GM19043 (cell line): ENCODE results near the gene PACSIN1.

Source experiments
- ATAC-seq: cut with Tn5 transposase; IDR thresholded peaks from one replicate; pipeline ENCODE4 v1.9.1; 2021; ENCODE audit warnings: low read depth; ENCODE audit not compliant: unreplicated experiment

PACSIN1 gene, protein sequence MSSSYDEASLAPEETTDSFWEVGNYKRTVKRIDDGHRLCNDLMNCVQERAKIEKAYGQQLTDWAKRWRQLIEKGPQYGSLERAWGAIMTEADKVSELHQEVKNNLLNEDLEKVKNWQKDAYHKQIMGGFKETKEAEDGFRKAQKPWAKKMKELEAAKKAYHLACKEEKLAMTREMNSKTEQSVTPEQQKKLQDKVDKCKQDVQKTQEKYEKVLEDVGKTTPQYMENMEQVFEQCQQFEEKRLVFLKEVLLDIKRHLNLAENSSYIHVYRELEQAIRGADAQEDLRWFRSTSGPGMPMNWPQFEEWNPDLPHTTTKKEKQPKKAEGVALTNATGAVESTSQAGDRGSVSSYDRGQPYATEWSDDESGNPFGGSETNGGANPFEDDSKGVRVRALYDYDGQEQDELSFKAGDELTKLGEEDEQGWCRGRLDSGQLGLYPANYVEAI

DNA sequence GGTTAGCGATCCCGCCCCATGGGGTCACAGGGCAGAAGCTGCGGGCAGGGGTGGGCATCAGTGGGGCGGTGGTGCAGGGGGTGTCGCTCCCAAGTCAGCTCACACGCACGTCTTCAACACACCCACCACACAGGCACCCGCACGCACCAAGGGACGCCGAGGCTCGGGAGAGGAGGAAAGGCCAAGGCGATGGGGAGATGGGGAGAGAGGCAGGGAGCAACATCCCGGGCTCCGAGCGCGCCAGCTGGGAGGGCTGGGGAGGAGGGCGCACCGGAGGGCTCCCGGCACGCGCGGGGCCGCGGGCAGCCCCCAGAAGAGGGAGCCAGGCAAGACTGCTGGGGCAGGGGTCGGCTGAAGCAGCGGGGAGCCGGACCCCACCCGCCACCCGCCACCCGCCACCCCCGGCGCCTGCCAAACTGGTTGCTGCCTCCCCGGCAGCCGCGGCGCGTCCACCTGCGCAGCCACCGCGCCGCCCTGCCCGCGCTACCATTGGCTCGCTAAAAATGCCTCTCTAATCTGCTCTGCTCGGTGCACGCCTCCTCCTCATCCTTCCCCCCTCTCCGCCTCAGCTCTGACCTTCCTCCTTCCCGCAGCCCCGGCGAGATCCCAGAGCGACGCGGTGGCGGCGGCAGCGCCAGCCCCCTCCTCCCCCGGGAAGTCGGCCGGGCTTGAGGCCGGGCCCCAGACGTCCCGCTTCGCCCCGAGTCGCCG is at the start of gene PACSIN1:
Gene PACSIN1, plus strand, starts transcription at position 546 of the 711 bp plus-strand sequence. CDS start 60,230 bp downstream, outside the sequence.
- no peak for ATAC-seq

DNA sequence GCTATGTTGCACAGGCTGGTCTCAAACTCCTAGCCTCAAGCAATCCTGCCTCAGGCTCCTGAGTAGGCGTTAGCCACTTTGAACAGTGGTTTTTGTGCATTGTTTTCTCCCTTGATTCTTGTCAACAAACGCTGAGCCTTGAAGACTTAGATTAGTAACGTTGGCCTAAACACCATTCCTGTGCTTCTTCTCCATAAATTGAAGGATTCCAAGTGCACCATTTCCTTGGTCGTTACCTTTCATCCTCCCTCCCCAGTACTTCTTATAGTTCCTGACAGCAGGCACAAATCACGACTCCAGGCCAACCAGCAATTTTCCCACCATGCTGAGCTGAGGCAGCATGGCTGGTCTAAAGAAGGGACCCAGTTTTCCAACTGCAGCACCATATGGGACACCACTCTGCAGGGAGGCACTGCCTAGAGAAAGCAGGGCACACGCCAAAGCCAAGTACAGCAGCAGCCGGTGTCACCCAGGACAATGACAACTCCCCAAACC is 49.0 kb upstream of the PACSIN1 start:
- no peak for ATAC-seq

DNA sequence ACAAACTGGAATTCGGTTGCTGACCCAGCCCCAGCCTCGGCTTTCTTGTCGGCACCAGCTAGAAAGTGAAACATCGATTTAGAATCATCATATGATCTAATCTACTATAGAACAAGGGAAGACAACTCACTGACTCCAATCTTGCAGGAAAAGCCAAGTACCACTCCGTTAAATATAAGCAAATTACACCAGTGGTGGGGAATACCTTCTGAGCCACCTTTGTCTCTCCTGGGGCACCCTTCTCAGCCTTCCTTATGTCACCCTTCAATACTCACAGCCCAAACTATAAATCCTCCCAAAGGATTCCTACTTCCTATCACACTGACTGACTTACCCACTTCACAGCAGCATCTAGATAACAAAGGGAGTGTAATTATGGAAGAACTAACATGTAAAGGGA is 47.5 kb upstream of the PACSIN1 start:
- ATAC-seq: no peak

DNA sequence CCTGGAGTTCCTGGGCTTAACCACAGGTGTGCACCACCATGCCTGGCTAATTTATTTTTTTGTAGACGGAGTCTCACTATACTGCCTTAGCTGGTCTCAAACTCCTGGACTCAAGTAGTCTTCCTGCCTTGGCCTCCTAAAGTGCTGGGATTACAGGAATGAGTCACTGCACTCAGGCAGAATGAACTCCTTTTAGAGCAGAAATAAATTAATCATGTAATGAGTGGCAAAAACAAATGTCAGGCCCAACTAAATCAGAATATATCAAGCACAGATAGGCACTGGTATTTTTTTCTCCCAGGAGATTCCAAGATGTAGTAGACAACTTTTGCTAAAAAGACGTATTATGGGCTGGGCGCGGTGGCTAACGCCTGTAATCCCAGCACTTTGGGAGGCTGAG is 42.6 kb upstream of the PACSIN1 start:
- ATAC-seq: no peak

DNA sequence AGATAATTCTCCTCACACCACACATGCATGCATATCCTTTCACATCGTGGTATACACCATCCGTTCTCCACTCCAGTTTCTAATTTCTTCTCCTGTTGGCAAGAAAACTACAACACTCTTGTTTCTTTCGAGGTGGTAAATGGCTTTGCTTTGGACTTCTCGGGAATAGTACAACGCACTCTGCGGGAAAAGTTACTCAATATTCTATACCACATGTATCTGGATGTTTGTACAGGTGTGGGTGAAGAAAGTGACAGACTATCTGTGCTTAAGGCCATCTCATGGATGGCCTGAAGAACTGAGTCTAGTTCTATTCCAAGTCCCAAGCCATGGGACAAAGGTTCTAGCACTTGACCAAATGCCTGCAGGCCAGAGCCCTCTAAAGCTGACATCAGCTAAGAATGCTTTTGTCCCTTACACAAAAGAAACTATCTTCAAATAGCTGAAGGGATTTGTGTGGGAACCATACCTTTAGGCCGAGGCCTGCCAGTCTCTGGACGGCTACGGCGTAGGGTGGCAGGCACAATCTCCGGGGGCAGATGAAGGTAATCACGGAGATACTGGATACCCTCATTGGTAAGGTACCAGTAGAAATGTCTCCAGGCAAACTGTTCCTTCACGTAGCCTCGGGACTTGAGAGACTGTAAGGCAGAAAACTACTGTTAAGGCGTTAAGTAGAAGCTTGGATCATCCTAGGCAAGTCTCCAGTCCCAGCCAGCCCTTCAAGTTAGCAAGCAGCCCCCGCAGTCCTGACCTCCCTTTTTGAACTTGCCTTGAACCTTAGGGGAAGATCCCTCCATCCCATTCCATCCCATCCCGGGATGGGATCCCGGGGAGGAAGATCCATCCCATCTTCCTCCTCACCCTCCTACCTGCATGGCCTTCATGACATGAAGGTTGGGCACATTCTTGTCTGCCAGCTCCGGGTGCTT is 41.4 kb upstream of the PACSIN1 start:
- no peak for ATAC-seq

DNA sequence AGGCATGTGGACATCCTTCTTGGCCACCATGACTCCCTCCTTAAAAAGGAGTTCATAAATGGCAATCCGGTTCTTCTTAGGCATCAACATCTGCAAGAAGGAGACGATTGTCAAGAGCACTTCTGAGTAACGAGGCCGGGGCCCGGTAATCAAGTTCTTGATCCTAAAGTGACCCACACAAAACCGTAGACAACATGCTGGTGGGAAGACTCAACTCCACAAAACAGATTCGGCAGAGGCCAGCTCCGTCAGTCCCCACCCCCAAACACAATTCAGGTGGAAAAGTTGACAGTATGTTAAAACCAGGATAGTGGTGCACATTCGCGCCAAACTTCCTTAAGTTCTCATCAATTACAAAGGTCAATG is 40.8 kb upstream of the PACSIN1 start:
- ATAC-seq: no peak

DNA sequence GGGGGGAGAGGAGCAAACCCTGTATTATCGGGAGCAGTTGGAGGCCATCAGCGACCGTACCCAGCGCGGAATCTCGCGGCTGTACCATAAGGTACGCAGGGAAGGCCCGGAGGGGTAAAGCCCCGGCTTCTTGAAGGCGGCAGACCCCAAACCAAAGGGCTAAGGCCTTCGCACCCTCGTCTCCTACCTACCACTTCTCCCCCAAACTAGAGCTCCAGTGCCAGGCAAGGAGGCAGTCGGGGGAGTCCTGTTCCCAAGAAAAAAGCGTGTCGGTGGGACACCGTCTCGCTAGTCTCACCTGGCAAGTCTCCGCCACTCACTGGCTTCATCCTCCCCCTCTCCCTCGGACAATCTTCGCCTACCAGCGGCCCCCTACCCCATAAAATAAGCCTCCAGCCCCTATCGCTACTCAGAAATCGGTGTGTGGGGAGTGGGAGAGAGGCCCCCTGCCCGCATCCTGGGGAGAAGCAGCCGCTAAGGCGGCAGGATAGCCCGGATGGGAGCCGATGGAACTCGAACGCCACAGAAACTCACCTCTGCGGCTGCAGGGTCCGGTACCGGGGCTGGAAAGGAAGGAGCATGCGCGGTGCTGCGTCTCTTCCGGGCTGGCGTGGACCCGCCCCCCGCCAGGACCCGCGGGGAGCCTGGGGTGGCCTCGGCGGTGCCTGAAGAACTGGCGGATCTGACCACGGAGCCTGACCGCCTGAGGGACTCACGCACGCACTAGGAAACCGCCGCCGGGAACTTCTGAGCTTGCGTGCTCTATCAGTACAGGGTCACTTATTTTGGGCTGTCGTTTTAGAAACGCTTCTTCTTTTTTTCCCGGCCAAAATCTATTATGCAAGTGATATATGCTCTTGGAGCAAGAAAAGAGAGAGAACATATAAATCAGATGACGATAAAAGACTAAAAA is 40.1 kb upstream of the PACSIN1 start, which contains the start of gene RPS10:
Gene RPS10, minus strand, starts transcription at position 572 of the 913 bp plus-strand sequence. CDS start 848 bp downstream, outside the sequence.
- ATAC-seq: peak; percentile 63

DNA sequence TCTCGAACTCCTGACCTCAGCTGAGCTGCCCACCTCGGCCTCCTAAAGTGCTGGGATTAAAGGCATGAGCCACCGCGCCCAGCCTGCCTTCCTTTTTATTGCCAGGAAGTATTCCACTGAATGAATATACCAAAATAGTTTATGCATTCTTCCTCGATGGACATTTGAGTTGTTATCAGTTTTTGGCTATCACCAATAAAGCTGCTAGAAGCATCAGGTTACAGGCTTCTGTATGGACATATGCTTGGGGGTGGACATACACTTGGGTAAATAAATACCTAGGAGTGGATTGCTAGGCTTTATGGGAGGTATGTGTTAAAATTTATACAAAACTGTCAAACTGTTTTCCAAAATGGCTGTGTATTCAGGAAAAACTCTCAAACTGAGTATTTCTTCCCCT is 30.0 kb upstream of the PACSIN1 start:
- no peak for ATAC-seq

DNA sequence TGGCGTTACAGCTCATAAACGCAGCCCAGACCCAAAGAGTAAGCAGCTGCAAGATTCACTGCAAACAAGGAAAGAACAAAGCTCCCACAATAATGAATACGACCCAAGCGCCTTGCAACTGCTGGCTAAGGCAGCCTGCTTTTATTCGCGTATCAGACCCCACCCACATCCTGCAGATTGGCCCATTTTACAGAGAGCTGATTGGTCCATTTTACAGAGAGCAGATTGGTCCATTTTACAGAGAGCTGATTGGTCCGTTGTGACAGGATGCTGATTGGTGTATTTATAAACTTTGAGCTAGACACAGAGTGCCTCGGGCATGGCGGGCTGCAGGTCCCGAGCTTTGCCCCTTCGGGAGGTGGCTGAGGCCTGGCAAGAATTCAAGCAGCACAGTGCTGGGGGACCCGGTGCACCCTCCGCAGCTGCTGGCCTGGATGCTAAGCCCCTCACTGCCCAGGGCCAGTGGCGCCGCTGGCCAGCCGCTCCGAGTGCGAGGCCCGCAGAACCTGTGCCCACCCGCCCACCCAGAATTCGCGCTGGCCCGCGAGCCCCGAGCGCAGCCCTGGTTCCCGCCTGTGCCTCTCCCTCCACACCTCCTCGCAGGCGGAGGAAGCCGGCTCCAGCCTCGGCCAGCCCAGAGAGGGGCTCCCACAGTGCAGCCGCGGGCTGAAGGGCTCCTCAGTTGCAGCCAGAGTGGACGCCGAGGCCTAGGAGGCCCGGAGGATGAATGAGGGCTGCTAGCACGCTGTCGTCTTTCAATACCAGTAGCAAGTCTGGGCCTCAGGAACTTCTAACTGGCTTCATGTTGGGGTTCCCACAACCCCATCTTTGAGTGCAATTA is 28.9 kb upstream of the PACSIN1 start:
- no peak for ATAC-seq

DNA sequence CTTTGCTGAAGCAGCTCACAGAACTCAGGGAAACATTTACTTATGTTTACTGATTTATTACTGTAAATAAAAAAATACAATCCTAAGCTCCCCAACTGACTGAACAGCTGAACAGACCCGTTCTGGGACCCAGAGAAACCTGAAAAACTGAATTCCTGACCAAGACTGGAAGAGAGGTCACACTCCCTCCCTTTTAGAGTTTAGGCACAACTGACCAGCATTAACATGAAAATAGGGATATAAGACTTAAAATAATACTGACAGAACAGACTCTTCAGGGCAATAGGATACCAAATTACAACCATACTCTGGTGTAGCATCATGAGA is 28.3 kb upstream of the PACSIN1 start:
- ATAC-seq: no peak

DNA sequence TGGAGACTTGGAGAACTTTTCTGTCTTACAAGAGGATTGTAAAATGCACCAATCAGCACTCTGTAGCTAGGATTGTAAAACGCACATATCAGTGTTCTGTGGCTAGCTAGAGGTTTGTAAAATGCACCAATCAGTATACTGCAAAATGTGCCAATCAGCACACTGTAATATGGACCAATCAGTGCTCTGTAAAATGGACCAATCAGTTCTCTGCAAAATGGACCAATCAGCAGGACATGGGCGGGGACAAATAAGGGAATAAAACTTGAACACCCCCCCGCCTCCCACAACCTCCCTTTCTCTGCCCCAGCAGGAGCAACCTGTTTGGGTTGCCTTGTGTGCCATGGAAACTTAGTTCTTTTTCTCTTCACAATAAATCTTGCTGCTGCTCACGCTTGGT is 27.2 kb upstream of the PACSIN1 start:
- no peak for ATAC-seq

DNA sequence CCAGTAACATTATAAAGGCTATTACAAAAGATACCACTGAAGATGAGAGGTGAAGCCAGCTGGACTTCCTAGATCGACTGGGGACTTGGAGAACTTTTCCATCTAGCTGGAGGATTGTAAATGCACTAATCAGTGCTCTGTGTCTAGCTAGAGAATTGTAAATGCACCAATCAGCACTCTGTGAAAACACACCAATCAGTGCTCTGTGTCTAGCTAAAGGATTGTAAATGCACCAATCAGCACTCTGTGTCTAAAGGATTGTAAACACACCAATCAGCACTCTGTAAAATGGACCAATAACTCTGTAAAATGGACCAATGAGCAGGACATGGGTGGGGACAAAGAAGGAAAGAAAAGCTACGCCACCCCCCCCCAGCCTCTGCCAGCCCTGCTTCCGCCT is 26.4 kb upstream of the PACSIN1 start:
- no peak for ATAC-seq

DNA sequence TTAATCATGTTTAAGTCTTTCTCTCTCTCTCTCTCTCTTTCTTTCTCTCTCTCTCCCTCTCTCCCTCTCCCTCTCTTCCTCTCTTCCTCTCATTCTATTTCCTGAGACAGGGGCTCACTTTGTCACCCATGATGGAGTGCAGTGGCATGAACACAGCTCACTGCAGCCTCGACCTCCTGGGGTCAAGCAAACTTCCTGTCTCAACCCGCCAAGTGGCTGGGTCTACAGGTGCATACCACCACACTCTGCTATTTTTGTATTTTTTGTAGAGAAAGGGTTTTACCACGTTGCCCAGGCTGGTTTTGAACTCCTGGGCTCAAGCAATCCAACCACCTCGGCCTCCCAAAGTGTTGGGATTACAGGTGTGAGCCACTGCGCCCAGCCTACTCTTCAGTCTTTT is 24.4 kb upstream of the PACSIN1 start:
- no peak for ATAC-seq

DNA sequence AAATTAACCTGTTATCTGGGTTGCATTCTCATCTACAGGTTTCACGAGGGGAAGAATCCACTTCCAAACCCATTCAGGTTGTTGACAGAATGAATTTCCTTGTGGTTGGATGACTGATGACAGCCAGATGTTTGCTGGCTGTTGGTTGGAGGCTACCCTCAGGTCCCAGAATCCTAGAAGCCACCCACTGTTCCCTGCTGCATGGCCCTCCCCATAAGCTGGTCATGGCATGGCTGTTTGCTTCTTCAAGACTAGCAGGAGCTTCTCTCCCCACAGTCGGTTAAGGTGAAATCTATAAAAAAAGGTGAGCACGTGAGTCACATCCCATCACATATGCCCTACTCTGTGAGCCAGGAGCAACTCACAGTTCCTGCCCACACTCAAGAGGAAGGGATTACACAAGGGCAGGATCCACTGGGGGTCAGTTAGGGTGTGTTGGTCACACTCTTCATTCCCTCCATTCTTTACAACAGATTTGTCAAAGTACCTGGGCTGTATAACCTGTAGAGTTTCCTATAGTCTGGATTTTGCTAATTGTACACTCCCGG is 20.5 kb upstream of the PACSIN1 start:
- no peak for ATAC-seq

DNA sequence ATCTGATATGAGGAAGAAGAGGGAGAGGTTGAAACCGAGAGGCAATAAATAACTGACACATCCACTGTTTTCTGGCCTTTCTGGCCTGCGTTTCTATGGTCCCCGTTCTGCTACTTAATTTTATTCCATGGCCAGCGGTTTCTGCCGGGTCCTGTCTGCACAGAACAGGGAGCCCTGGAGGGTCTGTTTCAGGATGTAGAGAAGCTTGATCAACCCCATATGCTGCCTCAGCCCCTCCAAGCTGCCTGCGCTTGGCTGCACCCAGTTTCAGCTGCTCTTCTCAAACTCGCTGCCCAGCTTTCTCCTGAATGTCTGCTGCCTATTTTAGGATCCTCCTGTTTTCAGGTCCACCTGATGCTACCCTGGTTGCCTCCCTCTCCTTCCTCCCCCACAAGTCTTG is 18.5 kb upstream of the PACSIN1 start:
- ATAC-seq: no peak

DNA sequence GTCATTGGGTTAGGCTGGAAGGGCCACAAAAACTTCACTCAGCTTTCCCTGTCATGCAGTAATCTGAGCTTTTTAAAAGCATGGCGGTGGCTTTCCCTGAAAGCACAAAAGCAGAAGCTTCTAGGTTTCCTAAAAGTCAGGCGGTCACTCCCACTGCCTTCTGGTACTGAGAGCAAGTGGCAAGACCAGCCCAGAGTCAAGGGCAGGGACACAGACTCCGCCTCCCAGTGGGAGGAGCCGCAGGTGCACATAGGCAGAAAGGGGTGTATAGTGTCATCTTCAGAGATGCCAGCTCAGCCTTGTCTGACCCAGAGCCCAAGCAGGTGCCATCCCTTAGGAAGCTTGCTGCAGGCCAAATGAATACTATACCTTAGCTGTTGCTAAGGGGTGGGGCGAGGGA is 18.0 kb upstream of the PACSIN1 start:
- ATAC-seq: no peak

DNA sequence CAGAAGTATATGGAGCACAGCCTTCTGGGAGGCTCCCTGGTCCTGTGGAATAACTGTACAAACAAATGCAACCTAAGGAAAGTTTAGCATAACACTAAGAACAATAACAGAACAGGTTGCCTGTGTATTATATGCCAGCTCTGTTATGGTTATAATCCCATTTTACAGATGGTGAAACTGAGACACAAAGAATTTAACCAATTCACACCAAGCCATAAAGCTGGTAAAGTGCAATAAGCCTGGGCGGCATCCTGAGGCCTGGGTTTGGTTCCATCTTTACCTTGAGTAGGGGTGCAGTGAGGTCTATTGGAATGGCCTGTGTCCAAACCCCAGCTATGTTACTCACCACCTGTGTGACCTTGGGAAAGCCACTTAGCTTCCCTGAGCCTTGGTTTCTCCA is 14.7 kb upstream of the PACSIN1 start:
- ATAC-seq: no peak

DNA sequence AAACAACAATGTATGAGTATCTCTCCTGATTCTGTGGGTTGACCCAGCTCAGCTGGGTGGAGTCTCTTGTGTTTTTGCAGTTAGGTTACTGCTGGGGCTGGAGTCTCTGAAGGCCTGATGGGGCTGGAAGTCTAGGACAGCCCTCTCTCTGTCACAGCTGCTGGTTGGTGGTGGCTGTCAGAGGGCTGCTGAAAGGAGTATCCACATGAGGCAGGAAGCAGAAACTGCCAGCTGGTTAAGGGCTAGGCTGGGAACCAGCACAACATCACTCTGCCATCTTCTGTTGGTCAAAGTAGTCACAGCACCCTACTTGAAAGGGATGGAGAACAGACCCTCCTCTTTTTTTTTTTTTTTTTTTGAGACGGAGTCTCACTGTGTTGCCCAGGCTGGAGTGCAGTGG is 10.0 kb upstream of the PACSIN1 start:
- no peak for ATAC-seq

DNA sequence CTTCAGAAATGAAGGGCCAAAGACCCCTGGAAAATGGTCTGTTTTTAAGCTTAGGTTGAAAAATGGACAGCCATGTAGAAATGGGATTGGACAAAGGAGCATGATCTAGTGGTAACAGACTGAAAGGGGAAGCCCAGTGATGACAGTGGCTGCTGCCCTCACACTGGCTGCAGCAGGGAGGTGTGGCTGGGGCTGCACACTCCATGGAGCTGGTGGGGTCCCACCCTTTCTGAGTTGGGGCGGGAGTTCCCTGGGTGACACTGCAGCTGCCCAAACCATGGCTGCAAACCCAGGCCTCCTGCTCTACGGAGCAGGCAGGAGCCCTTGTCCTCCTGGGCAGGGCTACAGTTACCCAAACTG is 8.5 kb upstream of the PACSIN1 start:
- no peak for ATAC-seq
